NCI-H524 (cell line): ENCODE results near the gene NR1H4.
"Not testable (repeated sequence)": the region's sequence is repeated elsewhere in the genome, so short reads cannot be mapped to it uniquely, and the experiment has no call there.

Experiments used
- DNase-seq, 2 experiments: peaks; one replicate each; lab custom pipeline; 2025; lab: John Stamatoyannopoulos, UW

Gene NR1H4

GRCh38 chr12:100473716-100474150 is at the start of gene NR1H4:
NR1H4 (plus strand) TSS chr12:100473866; CDS start chr12:100493324, 19,458 bp downstream.
- no peak for DNase-seq

GRCh38 chr12:100426145-100426544 is 47.5 kb upstream of the NR1H4 start:
- no peak for DNase-seq

- DNase-seq = no peak
Measured at GRCh38 chr12:100427078-100427477, 46.6 kb upstream of the NR1H4 start.

DNA sequence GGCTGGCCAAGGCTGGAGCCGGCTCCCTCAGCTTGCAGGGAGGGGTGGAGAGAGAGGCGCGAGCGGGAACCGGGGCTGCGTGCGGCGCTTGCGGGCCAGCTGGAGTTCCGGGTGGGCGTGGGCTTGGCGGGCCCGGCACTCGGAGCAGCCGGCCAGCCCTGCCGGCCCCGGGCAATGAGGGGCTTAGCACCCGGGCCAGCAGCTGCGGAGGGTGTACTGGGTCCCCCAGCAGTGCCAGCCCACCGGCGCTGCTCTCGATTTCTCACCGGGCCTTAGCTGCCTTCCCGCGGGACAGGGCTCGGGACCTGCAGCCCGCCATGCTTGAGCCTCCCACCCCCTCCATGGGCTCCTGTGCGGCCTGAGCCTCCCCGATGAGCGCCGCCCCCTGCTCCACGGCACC is 43.4 kb upstream of the NR1H4 start:
- not testable (repeated sequence) for DNase-seq

DNA sequence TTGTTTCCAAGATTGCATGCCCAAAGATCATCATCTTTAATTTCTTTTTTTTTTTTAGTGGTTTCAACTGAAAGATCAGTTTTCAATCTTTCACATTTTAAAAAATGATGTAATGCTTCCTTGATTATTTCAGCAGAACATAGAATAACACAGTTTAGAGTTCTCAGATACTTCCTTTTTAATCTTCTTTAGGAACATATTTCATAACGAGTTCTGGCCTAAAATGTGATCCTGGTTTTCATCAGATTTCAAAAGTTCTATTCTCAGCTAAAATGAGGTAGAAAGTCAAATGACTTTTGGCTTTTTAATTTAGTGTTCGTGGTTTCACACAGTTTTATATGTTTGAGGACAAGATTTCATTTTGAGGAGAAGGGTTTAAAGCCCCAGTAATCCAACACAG is 40.0 kb upstream of the NR1H4 start:
- no peak for DNase-seq

DNA sequence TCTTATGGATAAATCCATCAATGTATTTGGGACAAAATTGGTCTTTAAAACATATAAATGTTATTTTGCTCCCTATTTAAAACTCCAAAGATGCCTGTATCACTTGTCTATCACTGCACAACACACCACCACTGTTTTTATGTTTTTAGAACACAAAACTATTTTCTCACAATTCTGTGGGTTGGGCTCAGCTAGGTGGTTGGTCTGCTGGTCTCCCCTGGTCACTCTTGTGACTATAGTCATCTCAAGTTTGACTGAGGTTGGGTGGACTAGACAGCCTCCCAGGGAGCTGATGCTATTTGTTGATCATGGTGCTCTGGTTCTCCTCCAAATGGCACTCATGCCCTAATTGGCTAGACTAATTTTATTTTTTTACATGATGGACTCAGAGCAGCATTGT is 39.5 kb upstream of the NR1H4 start:
- DNase-seq = no peak

- DNase-seq = no peak
Measured at GRCh38 chr12:100435957-100436356, 37.7 kb upstream of the NR1H4 start.

GRCh38 chr12:100437038-100437841 is 36.4 kb upstream of the NR1H4 start:
- no peak for DNase-seq

DNA sequence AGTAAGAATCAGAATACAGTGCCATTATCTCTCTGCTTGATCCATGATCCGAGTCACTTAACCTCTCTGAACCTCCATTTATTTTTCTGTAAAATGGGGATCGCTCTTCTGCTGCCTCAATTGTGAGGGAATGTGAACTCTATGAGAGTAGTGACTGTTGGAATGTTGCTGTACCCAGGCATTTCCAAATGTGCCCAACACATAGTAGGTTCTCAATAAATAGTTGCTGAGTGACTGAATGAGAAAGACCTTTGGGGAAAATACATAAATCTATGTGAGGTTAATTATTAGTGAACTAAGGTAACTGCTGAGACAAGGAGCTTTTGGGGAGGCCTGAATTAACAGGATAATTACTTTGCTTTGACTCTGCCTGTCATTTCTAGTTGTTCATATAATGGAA is 33.9 kb upstream of the NR1H4 start:
- no peak for DNase-seq

GRCh38 chr12:100442403-100442802 is 31.3 kb upstream of the NR1H4 start:
- DNase-seq = no peak

DNA sequence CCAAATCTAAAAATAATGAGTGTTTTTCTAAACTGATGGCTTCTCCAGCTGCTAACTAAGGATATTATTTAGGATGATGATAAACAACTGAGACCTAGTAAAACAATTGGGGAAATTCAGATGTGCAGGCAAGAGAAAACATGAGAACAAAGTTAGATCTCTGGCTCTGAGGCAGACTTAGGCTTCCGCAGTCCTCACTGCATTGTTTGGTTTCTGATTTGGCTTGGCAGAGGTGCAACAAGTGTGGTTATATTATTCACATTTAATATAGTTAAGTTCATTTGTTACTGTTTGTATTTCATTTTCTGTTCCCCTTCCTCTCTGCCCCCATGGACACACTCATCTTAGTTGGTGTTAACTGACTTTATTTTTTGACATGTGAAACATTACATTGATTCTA is 30.2 kb upstream of the NR1H4 start:
- DNase-seq = no peak

DNA sequence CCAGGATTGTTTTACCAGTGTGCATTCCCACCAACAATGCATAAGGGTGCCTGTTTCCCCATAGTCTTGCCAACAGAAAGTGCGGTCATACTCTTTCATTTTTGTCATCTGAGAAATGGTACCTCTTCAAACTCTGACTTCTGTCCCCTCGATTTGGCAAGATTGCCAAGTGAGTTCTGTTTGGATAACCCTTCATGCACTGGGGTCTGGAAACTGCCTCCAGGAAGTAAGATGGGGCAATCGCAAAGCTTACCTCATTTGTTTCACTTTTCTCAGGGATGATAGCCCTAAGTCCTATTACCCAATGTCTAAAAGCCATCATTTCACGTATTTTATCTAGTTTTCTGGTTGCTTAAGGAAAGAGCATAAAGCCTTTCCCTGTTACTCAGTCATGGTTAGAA is 28.6 kb upstream of the NR1H4 start:
- DNase-seq = no peak

DNA sequence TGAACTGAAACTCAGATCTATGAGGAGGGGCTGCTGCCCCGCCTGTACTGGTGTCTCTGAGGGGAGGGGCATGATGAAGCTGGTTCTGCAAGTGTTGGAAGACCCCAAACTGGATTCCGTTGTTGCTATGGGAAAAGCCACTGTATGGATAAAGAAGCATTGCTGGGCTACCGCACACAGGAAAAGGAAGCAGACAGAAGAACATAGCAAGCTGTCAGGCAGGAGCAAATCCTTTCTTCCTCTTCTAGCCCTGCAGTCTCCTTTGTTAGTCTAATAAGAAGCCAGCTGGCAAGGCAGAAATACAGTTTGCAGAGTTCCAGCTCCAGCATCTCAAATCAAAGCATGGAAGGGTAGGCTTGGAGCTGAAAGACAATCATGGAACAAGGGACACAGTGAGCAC is 26.3 kb upstream of the NR1H4 start:
- no peak for DNase-seq

DNA sequence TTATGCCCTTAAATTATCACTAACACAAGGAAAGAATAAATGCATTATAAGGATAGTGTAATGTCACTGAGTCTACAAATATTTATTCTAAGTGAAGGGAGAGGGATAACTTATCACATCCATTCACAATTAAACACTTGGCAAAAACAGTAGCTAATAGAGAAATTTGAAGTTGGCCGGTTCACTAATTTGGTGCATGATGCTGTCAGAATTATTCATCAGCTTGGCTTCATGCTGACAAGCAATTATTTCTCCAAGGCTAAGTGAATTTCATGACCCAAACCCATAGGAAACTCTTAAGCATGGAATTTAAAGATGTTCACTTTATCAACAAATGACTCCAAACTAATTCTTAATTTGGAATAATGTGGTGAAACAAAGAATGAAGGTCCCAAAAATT is 25.0 kb upstream of the NR1H4 start:
- no peak for DNase-seq

DNA sequence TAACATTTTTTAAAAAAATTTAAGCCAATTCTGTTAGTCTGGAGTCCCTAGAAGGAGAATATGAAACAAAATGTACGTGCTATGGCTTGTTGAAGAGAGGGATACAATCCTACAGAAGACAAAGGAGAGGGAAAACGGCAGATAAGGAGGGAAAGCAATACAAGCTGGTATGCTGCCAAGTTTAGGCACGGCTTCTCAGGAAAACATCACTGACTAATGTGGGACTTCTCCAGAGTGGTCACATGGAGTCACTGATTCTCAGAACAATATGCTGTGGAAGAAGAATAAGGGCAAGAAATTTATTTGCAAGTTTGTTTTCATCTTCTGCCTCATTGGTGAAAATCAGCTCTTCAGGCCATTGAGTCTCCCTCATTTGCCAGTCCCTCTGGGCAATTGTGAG is 22.9 kb upstream of the NR1H4 start:
- no peak for DNase-seq

DNA sequence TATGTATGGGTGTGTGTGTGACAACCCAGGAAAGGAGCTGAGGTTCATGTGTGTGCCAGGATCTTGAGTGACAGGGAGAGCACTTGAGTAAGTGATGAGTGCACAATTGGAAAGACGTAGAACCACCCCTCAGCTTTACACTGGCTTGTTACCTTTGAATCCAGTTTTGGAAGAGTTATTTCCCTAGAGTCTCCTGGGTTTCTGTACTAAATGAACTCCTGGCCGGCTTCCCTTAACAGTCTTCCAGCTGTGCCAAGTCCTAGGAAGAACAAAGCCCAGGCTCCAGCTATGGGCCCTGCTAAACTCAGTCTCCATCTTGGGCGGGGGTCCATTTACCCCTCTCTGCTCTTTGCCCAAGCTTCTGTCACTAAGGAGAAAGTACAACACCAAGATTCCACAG is 19.7 kb upstream of the NR1H4 start:
- no peak for DNase-seq

DNA sequence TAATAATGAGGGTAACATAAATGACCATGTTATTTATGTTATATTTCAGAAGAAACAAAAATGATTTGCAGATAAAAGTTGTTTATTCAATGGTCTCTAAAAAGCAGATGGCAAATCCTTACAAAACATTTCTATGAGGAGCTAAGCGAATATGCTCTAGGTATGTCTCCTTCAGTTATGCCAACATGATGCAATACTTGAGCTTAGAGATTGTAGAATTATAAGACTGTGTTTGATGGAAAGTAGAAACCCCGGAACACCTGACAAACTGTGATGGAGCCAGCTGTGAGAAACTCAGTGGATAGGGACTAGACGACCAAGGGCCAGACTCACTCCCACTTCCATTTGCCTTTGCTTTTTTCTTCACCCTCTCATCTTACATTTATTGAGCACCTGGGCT is 17.8 kb upstream of the NR1H4 start:
- DNase-seq = no peak

DNA sequence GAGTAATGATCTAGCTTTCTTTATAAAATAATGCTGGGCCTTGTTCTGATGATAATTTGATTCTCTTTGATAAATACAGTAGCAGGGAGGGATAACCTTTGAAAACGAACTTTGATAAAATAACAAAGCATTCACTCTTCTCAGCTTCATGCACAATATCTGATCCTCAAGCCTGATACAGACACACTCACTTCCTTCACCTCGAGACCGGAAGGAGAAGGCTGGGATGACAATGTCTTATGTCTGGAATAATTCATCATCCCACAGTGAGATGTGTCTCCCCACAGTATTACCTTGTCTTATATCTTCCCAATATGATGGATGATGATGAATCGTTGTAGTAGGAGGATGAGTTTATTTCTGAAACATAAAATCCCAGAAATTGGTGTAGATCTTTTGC is 15.5 kb upstream of the NR1H4 start:
- no peak for DNase-seq

DNA sequence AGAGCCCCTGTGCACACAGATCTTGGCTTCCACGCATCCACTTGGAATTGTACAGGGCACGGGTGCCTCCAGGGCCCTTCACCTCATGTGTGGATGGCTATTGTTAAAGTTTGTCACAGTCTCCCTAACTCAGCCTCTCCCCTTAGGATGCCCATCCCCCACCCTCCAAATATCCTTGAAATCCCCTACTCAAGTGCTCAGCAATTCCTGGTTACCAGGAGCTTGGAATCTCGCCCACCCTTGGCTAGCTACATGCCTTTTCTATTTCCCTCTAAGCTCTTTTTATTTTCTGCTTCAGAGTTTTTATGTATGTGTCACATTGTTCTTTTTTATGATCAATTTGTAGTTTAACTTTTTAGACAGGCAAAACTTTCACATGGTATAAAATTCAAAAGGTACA is 13.0 kb upstream of the NR1H4 start:
- DNase-seq = no peak

GRCh38 chr12:100461330-100461973 is 12.2 kb upstream of the NR1H4 start:
- no peak for DNase-seq

GRCh38 chr12:100463661-100464060 is 10.0 kb upstream of the NR1H4 start:
- no peak for DNase-seq

DNA sequence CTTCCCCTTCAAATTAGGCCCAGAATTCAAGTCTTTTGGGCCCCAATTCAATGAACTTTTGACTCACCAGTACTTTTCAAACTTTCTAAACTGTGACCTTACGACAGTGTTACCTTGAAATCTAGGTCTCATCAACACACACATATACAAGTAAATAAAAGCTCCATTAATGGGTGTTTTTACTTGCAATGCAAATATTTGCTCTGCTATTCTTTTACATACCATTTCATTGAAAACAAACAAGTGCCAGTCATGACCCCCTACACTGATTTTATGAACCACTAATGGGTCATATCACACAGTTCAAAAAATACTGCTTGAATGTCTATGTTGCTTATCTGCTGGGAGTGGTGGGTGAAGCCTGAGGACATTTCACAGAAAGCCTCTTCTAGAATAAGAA is 9.1 kb upstream of the NR1H4 start:
- DNase-seq = no peak

DNA sequence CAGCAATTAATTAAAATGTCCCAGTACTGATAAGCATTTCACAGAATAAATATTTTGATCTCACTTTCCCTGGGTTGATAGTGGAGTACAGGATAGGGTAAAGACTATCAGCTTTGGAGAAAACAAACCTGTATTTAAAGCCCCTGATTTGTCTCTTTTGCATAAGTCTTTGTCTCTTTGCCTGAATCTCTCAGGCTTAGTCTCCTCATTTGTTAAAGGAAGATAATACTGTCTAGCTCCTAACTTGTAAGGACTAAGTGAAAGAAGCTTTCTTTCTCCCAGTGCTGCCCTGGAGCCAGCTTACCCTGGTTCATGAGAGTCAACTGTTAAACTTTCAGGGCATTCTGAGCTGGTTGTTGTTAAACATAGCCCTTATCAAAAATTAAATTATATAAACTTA is 5.5 kb upstream of the NR1H4 start:
- DNase-seq = no peak

DNA sequence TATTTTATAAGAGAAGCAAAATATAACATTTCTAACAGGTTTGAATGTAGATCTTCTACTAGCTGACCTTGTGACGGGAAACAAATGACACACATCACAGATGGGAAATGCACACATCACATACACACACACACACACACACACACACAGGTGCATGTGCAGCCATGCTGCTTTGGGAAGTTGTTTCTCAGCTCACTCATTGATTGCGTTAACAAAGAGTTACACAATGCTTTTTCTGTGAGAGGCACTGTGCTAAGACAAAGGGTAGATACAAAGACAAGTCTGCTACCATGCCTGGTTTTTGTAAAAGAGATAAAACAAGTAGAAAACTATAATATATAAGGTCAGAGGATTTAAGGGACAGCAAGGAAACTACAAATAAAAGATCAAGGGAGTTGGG is 1.3 kb upstream of the NR1H4 start:
- DNase-seq = no peak
